HepG2 (cell line): Measurements from ENCODE around the gene STARD13. TPM values are rescaled to one million over a fixed set of nuclear protein-coding genes. Genes with fewer than 3 reads are reported as not detected.

ENCODE experiments used
- CREB1 ChIP-seq, 2 experiments: fragments of 450-650 bp in 1 of 2; IDR thresholded peaks; 2 replicates each; pipeline ENCODE4 v1.6.1; 2016 to 2017; ENCODE audit warnings: control low read depth in 1 of 2, mild to moderate bottlenecking in 1 of 2, missing compliant biosample characterization in 1 of 2, missing genetic modification characterization in 1 of 2
- KDM4B ChIP-seq: sonication (generic); formaldehyde crosslinking; IDR thresholded peaks from 2 replicates; pipeline ENCODE4 v1.4.0; 2020; ENCODE audit warnings: missing genetic modification reagents
- KDM5A ChIP-seq: fragments of 200-600 bp; sonication (generic); IDR thresholded peaks from 2 replicates; pipeline ENCODE4 v1.7.0; 2018; ENCODE audit warnings: antibody characterized with exemption, mild to moderate bottlenecking, low read length, borderline replicate concordance
- MBD4 ChIP-seq: IDR thresholded peaks from 2 replicates; pipeline ENCODE4 v1.6.1; 2012; ENCODE audit warnings: low read length, inconsistent platforms, borderline replicate concordance
- PRMT3 ChIP-seq: sonication (generic); formaldehyde crosslinking; IDR thresholded peaks from 2 replicates; pipeline ENCODE4 v1.8.1; 2022; ENCODE audit warnings: low read depth, mild to moderate bottlenecking, moderate library complexity, missing genetic modification reagents, borderline replicate concordance
- SNAI1 ChIP-seq: sonication (generic); formaldehyde crosslinking; IDR thresholded peaks from 2 replicates; pipeline ENCODE4 v1.5.0; 2020; ENCODE audit warnings: mild to moderate bottlenecking, missing genetic modification reagents, borderline replicate concordance
- SRSF9 ChIP-seq: fragments of 200-400 bp; formaldehyde crosslinking; IDR thresholded peaks from 2 replicates; pipeline ENCODE4 v1.6.1; 2018; ENCODE audit warnings: borderline replicate concordance, mild to moderate bottlenecking, low read depth, low read length; ENCODE audit not compliant: insufficient read depth, poor library complexity, severe bottlenecking
- TRAFD1 ChIP-seq: sonication (generic); formaldehyde crosslinking; IDR thresholded peaks from 2 replicates; pipeline ENCODE4 v1.5.1; 2020; ENCODE audit warnings: missing genetic modification reagents, mild to moderate bottlenecking, borderline replicate concordance
- XRCC5 ChIP-seq: fragments of 200-400 bp; formaldehyde crosslinking; optimal IDR thresholded peaks from 2 replicates; pipeline ENCODE3; 2017; ENCODE audit warnings: mild to moderate bottlenecking, low read length
- ZFX ChIP-seq: sonication (generic); formaldehyde crosslinking; IDR thresholded peaks from 2 replicates; pipeline ENCODE4 v1.4.0; 2020; ENCODE audit warnings: mild to moderate bottlenecking, low read depth, missing genetic modification reagents, moderate library complexity
- ZNF44 ChIP-seq: sonication (generic); formaldehyde crosslinking; IDR thresholded peaks from 2 replicates; pipeline ENCODE4 v1.5.1; 2020; ENCODE audit warnings: mild to moderate bottlenecking, missing genetic modification reagents
- ZNF597 ChIP-seq: sonication (generic); formaldehyde crosslinking; IDR thresholded peaks from 2 replicates; pipeline ENCODE4 v1.5.0; 2020; ENCODE audit warnings: missing genetic modification reagents
- ZNF615 ChIP-seq: sonication (generic); formaldehyde crosslinking; IDR thresholded peaks from 2 replicates; pipeline ENCODE4 v1.5.0; 2020; ENCODE audit warnings: mild to moderate bottlenecking, missing genetic modification reagents, borderline replicate concordance
- ZNF619 ChIP-seq: sonication (generic); formaldehyde crosslinking; IDR thresholded peaks from 2 replicates; pipeline ENCODE4 v1.4.0; 2020; ENCODE audit warnings: mild to moderate bottlenecking, missing genetic modification reagents
- ZNF670 ChIP-seq: sonication (generic); formaldehyde crosslinking; IDR thresholded peaks from 2 replicates; pipeline ENCODE4 v1.8.0; 2022; ENCODE audit warnings: mild to moderate bottlenecking, missing genetic modification reagents, borderline replicate concordance
- ZNF770 ChIP-seq: sonication (generic); formaldehyde crosslinking; IDR thresholded peaks from 2 replicates; pipeline ENCODE4 v1.5.0; 2020; ENCODE audit warnings: mild to moderate bottlenecking, missing genetic modification reagents
- polyA plus RNA-seq, 8 experiments: library from polyadenylated mRNA; depleted of rRNA in 3 of 8; stranded (reverse) in 7 of 8; unstranded in 1 of 8; fragments of >200 nt; fragmentation: Illumina TruSeq in 4 of 8; extraction: Trizol in 4 of 8; gene quantifications; 2 replicates each; pipeline versions ENCODE4 v1.2.1 to v1.2.3, GENCODE V29; 2011 to 2016; ENCODE audit warnings: low read depth in 4 of 8, missing spikeins in 1 of 8, mixed read lengths in 1 of 8; ENCODE audit not compliant: insufficient read depth in 1 of 8
- total RNA-seq, 5 experiments: library from RNA; depleted of rRNA; stranded (reverse); fragments of >200 nt; fragmentation: Illumina TruSeq; extraction: Trizol; gene quantifications; 2 replicates each; pipeline ENCODE4 v1.2.3, GENCODE V29; 2016; ENCODE audit warnings: low read depth in 1 of 5
- TF ChIP-seq, protein P1 (sequence below): sonication (generic); formaldehyde crosslinking; IDR thresholded peaks from 2 replicates; pipeline ENCODE4 v1.4.0; 2020; ENCODE audit warnings: missing genetic modification reagents, mild to moderate bottlenecking, borderline replicate concordance
- TF ChIP-seq, protein P2 (sequence below): sonication (generic); formaldehyde crosslinking; IDR thresholded peaks from 2 replicates; pipeline ENCODE4 v1.5.0; 2020; ENCODE audit warnings: missing genetic modification reagents, mild to moderate bottlenecking, borderline replicate concordance

STARD13 gene
- total and polyA plus RNA-seq, 2 of the 13 experiments (the other 11 are each of a cell fraction or from before 2014, with no cell fraction given): 12.8 to 14.3 TPM

- TF ChIP-seq, protein P1, sequence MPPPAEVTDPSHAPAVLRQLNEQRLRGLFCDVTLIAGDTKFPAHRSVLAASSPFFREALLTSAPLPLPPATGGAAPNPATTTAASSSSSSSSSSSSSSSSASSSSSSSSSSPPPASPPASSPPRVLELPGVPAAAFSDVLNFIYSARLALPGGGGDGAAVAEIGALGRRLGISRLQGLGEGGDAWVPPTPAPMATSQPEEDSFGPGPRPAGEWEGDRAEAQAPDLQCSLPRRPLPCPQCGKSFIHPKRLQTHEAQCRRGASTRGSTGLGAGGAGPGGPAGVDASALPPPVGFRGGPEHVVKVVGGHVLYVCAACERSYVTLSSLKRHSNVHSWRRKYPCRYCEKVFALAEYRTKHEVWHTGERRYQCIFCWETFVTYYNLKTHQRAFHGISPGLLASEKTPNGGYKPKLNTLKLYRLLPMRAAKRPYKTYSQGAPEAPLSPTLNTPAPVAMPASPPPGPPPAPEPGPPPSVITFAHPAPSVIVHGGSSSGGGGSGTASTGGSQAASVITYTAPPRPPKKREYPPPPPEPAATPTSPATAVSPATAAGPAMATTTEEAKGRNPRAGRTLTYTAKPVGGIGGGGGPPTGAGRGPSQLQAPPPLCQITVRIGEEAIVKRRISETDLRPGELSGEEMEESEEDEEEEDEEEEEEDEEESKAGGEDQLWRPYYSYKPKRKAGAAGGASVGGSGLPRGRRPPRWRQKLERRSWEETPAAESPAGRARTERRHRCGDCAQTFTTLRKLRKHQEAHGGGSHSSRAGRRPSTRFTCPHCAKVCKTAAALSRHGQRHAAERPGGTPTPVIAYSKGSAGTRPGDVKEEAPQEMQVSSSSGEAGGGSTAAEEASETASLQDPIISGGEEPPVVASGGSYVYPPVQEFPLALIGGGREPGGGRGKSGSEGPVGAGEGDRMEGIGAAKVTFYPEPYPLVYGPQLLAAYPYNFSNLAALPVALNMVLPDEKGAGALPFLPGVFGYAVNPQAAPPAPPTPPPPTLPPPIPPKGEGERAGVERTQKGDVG (CRISPR knock-in tag): no peak
- TF ChIP-seq XRCC5 (peak; percentile 78), TRAFD1 (CRISPR knock-in tag) (no peak), ZNF44 (CRISPR knock-in tag) (no peak), SNAI1 (peak; percentile 84), CREB1 (IDR thresholded peaks at IDR 0.05) (no peak), CREB1 (CRISPR knock-in tag; IDR thresholded peaks at IDR 0.05) (no peak), KDM5A (0 out of 2 replicates have a peak, but pooled peaks have one; percentile 29), SRSF9 (no peak), ZFX (CRISPR knock-in tag) (no peak), ZNF619 (CRISPR knock-in tag) (no peak), ZNF770 (no peak), ZNF670 (CRISPR knock-in tag) (no peak), PRMT3 (CRISPR knock-in tag) (no peak), MBD4 (no peak), KDM4B (CRISPR knock-in tag) (no peak), ZNF597 (CRISPR knock-in tag) (no peak), ZNF615 (CRISPR knock-in tag) (0 out of 2 replicates have a peak, but pooled peaks have one; percentile 20)
- TF ChIP-seq, protein P2, sequence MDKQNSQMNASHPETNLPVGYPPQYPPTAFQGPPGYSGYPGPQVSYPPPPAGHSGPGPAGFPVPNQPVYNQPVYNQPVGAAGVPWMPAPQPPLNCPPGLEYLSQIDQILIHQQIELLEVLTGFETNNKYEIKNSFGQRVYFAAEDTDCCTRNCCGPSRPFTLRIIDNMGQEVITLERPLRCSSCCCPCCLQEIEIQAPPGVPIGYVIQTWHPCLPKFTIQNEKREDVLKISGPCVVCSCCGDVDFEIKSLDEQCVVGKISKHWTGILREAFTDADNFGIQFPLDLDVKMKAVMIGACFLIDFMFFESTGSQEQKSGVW (CRISPR knock-in tag): no peak
Measured at GRCh38 chr13:33285420-33286124, at the start of gene STARD13 (continued).
